HG02763 (cell line): ENCODE data around the gene FCGR2B.
A peak's percentile ranks its signal among the peaks of the same experiment; 100 is the strongest.
"Not testable (repeated sequence)": the region's sequence is repeated elsewhere in the genome, so short reads cannot be mapped to it uniquely, and the experiment has no call there.

Experiments used
- ATAC-seq: cut with Tn5 transposase; IDR thresholded peaks from one replicate; pipeline ENCODE4 v1.9.1; 2021; ENCODE audit warnings: mild to moderate bottlenecking, moderate library complexity; ENCODE audit not compliant: unreplicated experiment

FCGR2B gene

DNA sequence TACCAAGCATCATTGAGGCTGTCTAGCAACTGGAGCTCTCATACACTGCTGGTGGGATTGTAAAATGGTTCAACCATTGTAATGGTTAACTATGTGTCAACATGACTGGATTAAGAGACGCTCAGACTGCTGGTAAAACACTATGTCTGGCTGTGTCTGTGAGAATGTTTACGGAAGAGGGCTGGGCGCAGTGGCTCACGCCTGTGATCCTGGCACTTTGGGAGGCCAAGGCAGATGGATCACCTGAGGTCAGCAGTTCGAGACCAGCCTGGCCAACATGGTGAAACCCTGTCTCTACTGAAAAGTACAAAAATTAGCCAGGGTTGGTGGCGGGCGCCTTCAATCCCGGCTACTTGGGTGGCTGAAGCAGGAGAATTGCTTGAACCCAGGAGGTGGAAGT, 39.3 kb downstream of the FCGR2B start:
- no peak for ATAC-seq

DNA sequence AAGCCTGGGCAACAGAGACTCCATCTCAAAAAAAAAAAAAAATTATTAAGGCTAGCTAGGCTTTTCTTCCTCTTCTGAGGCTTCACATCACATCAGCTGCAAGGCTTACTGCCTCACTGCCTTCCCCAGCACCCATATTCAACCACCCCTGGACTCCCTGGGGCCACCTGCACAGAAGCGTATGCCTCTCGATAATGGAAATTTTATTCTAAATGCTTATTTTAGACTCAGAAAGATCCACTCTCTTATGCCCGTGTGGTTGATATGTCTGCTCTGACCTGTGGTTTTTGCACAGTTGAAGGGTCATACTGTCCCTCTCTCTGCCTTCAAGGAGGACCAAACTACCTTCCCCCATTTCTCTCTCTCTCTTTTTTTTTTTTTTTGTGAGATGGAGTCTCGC, 42.6 kb downstream of the FCGR2B start:
- ATAC-seq: peak; percentile 38

DNA sequence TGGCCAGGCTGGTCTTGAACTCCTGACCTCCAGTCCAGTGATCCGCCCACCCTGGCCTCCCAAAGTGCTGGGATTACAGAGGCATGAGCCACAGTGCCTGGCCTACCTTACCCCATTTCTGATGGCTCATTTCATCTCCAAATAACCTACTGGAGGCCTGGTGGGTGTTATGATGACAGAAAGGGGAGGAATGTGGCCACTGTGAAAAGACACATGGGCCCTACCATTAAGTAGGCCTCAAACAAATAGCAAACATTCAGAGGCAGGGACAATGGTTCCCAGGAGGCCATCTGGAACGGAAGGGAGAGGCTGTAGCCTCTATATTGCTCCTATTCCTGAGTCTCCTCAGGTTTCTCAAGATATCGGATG, 43.2 kb downstream of the FCGR2B start:
- ATAC-seq: no peak

DNA sequence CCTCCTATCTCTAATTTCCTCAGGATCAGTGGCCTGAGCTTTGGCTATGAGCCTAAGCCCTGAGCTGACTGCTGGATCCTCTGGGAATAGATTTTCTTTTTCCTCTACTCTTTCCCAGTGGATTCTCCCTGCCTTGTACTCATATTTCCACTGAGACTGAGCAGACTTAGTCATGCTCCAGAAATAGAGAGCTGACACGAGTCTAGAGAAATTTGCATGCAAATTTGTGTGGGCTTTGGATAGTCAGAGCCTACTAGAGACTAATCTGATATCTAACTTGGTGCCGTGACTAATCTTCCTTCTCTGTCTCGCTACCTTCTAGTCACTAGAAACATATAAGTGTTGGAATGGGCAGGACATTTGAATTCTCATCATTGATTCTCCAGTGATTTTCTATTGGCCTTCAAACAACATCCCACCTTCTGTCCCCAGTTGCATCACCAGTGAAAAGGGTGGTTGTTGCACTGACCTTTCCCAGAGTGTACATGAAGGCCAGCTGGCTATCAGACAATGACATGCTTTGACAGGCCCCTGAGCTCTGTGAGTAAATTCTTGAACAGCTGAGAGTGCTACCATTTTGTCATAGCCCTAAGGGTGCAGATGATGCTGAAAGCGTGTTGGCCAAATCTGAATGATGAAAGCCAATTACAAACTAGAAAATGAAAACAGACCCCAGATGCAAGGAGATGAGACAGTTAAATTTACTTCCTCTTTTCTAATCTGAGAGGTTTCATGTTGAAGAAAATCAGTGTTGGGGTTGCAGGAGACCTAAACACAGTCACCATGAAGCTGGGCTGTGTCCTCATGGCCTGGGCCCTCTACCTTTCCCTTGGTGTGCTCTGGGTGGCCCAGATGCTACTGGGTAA, 43.8 kb downstream of the FCGR2B start, which contains the start of gene FCRLA:
TSS of gene FCRLA (plus strand) at position 748 of the 866 bp plus-strand sequence. CDS start at position 784, 36 bp downstream.
- peak; percentile 50 for ATAC-seq

DNA sequence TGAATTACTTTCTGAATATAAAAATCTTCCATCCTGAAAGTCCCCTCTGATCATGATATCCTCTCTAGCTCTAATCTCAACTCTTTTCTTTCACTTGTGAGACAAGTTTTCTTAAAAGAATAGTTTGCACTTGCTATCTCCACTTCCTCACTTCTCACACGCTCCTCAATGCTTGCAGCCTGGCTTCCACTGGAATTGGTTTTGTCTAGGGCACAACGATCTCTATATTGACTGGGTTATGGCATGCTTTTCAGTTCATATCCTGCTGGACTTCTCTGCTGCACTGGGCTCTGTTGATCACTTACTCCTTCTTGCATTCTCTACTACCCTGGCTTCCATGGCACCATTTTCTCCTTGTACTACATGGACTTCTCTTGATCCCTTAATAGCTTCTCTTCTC, 44.6 kb downstream of the FCGR2B start:
- no peak for ATAC-seq

DNA sequence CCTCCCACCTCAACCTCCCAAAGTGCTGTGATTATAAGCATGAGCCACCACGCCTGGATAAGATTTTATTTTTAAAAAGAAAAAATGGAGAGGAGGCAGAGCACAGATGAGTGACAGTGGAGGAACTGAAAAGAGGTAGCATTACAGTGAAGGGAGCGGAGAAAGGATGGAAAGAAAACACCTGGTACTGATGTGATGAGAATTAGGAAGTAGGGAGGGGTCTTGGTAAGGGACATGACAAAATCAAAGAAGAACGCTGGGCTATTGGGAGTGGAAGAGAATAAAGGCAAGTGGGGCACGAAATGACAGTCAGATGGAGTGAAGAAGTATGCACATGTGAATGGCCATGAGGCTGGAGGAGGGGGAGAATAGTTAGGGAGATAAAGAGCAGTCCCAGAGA, 46.4 kb downstream of the FCGR2B start:
- no peak for ATAC-seq

DNA sequence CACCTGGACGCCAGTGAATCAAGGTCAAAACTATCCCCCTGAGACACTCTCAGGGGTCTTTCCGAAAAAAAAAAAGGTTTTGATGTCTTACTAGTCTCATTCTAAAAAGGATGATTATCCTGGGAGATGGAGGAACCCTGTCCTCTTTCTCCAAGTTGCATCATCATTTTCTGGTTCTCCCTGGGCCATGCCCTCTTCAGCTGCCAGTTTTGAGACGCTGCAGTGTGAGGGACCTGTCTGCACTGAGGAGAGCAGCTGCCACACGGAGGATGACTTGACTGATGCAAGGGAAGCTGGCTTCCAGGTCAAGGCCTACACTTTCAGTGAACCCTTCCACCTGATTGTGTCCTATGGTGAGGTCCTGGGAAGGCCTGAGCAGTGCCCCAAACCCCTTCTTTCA, 47.6 kb downstream of the FCGR2B start:
- ATAC-seq: no peak

DNA sequence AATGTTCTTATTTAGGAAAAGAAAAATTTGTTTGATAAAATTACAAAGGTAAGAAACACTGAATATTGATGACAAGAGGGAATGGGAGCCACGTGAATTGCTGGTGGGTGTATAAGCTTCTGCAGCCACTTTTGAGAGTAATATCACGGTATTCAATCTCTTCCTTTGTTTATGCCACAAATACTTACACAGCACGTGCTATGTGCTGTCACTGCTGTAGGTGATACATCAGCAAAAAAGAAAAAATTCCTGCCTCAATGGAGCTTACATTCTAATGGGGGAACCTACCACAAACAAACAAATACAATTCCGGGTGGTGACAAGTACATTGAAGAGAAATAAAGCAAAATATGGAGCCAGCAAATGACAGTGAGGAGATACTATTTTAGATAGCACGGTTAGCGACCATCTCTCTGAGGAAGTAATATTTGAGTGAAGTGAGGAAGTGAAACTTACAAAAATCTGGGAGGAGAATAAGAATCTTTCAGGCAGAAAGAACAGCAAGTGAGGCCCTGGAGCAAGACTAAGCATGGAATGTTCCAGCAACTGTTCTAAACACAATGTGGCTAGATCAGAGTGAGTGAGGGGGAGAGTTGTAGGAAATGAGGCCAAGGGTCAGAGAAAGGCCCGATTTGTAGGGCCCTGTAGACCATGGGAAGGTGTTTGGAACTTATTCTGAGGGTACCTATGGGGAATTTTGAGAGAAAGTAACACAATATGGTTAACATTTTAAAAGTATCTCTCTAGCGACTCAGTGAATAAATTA, 55.8 kb downstream of the FCGR2B start:
- ATAC-seq: no peak

DNA sequence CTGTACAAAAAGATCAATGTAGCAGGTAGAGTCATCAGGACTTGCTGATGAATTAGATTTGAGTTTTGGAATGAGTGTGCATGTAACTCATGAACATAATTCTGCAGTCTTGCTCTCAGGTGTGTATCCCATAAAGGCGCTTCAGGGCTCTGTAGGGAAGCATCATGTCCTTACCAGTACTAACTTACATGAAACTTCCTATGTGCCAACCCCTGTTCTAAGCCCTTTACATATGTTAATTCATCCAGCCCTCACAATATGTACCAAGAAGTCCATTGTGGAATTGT, 56.3 kb downstream of the FCGR2B start:
- no peak for ATAC-seq

DNA sequence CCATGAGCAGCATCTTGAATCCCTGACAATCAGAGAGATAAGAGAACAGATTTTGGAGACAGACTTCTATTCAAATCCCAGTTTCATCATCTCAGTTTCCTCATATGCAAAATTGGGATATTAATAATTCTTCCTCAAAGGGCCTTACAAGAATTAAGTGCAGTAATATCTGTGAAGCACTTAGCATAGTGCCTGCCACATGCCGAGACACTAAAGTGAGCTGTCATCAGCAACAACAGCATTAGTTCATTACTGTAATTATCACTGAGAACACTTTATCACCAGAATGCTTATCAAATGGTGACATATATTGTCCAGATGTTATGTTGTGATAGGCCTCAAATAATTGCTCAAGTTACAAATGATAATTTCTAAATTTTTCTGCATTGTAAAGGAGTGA, 57.5 kb downstream of the FCGR2B start:
- no peak for ATAC-seq

DNA sequence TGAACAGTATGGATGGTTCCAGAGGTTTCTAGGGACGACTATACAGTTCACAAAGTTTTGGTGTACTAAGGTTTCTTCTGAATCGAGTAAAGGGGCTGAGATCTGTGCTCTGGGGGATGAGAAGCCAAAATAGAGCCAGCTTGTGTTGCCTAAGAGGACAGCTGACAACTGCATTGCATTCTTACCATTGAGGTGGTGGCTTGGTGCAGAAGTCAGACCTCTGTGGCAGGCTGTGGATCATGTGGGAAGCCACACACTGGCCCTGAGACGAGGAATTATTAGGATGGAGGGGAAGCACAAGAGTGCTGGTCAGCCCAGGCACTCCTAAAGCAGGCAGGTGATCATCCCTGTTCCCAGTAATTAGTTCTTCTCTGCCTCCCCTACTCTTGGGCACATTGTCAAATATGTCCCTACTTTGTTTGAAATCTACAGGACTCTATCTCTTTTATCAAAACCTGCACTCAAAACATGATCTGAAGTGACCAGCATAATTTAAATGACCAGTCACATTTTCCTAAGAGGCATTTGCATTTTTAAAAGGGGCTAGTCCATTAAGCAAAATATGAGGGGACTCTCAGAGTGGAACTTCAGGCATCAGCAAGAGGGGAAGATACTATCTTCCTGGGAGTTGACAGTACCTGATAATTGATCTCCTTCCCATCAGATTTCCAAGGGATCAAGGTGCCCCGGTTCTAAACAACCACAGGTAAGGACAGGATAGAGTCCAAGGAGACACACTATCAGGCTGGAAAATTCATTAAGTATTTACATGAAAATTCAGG, 58.2 kb downstream of the FCGR2B start, which contains the start of gene FCRLB:
TSS of gene FCRLB (plus strand) at position 589 of the 782 bp plus-strand sequence. CDS start 1,129 bp downstream, outside the sequence.
- ATAC-seq: no peak

DNA sequence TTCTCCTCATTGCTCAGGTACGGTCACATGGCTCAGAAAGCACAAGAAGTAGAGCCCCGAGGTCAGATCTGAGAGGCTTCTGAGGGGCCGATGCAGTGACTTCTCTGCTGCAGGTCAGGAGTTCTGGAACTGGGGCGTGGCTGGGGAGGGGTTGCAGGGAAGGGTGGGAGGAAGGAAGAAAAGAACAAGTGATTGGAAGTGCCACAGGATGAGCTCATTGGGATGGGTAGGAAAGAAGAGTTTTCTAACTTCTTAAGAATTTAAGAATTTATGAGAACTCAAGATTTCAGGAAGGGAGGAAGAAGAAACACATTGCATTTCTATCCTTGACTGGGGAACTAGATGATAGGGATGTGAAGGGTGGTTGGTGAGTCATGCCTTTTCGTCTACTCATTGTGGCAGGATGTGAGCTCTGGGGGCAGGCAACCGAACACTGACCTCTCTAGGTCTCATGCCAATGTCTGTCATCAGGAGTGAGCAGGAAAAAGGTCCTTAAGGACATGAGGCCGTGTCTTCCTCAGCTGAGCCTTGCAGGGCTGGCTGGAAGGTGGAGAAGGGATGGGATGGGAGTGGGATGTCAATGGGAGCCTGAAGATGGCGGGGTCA, 58.9 kb downstream of the FCGR2B start:
- ATAC-seq: no peak

DNA sequence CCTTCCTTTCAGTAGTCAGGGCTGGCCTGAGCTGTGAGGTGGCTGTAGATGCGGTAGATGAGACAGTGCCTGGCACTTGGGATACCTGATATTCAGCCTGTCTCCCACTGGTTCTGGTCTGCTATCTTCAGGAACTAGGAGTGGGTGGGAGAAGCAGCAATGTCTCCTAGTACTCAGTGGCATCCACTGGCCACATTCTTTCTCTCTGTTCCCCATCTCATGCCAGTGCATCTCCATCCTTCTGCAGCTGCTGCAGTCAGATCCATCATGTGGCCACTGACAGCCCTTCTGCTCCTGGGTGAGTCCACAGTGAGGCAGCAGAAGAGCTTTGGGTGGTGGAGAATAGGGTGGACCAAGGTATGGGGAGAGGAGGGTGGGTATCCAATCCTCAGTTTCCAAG, 59.5 kb downstream of the FCGR2B start:
- ATAC-seq: no peak

DNA sequence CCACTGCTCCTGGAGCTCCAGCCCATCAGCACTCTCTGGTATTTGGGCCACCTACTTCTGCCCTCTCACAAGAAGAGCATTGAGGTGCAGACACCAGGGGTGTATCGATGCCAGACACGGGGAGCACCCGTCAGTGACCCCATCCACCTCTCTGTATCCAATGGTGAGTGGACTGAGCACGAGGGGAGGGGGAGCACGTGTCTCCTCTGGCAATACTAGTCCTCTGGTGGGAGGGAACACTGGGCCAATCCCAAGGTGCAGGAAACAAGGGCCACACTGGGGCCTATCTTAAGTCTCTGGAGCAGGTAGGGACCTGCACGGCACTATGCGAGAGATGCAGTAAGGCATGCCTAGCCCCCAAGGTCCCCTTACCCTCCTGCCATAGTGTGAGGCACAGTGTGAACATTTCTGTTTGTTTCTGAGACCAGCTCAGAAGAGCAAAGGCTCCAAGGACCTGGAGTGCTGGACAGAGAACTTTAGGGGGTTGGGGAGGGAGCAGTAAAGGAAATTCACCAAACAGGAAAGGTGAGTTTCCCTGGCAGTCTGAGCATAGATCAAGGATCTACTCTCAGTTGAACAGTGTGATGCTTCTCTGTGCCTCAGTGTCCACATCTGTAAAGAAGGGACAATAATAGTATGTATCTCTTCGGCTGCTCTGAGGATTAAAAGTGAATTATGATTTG, 60.7 kb downstream of the FCGR2B start:
- no peak for ATAC-seq

DNA sequence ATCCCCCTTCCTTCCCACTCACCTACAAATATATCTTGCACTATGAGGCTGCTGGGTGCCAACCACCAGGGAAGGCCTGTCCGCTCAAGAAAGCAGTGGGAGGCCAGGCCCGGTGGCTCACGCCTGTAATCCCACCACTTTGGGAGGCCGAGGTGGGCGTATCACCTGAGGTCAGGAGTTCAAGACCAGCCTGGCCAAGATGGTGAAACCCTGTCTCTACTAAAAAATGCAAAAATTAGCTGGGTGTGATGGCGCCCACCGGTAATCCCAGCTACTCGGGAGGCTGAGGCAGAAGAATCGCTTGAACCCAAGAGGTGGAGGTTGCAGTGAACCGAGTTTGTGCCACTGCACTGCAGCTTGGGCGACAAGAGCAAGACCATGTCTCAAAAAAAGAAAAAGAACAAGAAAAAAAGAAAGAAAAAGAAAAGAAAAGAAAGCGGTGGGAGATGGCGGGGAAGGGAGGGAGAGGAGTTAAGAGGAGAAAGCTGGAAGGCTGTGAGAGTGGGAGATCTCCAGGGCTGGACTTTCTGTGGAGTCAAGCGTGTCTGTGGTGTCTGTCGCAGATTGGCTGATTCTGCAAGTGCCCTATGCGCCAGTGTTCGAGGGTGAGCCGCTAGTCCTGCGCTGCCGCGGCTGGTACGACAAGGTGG, 62.4 kb downstream of the FCGR2B start:
- ATAC-seq: not testable (repeated sequence)

DNA sequence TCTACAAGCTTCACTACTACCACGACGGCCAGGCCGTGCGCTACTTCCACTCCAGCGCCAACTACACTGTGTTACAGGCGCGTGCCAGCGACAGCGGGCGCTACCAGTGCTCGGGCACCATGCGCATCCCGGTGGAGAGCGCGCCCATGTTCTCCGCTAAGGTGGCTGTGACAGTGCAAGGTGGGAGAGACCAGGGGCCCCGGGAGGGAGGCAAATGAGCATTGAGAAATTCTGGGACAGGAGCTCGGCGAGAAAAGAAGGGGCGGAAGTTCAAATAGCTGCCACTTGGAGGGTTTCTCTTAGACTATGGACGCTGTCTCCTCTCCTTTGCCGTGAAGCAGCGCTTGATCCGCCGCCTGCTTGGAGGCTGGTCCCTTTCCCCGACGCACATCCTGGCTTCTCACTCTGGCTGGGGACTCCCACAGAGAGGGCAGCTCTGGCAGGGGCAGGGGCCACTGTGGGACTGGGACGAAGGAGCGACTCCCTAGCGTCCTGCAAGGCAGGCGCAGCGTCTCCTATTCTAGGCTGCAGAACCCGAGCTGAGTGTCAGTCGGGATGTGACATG, 63.0 kb downstream of the FCGR2B start:
- ATAC-seq: peak; percentile 12

DNA sequence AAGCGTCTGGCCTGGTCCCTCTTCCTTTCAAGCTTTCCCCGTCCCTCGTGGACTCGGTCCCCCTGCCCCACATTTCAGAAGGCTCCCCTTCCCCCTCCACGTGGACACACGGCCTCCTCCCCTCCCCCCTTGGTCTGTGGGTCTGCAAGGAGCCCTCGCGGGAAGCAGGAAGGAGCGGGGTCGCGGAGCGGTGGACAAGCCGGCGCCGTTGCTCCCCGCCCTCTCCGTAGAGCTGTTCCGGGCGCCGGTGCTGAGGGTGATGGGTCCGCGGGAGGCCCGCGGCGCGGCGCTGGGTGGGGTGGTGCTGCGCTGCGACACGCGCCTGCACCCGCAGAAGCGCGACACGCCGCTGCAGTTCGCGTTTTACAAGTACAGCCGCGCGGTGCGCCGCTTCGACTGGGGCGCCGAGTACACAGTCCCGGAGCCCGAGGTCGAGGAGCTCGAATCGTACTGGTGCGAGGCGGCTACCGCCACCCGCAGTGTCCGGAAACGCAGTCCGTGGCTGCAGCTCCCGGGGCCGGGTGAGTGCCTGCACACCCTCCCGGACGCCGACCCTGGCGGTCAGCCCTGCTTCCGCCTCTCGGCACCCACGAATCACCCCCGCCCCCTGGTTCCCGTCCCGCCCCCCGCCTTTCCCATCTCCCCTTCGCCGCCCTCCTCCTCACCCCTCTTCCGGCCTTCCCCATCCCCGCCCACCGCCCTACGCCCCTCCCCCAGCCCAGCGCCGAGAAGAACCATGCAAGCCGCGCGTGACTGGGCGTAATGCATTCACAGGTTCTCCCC, 63.7 kb downstream of the FCGR2B start:
- peak; percentile 53 for ATAC-seq

DNA sequence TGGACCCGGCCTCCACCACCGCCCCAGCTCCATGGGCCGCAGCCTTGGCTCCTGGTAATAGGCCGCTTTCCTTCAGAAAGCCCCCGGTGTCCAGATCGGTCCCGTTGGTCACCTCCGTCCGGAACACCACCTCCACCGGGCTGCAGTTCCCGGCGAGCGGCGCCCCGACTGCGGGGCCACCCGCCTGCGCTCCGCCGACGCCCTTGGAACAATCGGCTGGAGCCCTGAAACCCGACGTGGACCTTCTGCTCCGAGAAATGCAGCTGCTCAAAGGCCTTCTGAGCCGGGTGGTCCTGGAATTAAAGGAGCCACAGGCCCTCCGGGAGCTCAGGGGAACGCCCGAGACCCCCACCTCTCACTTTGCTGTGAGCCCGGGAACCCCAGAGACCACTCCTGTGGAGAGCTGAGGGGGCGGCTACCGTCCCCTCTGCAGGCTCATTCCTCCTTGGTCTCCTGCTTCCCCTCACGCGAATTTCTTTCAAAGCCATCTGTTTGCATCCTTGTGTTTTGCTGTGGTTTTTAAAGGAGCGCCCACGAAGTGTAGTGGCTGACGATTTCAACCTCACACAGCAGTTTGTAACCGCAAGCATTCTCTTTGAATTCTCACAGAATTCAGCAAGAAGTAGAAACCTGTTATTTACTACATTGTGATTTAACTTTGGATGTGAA, 64.4 kb downstream of the FCGR2B start:
- peak; percentile 17 for ATAC-seq
